DMS53 (cell line): Measurements from ENCODE around the gene LPCAT3.
"Not testable (repeated sequence)": the region's sequence is repeated elsewhere in the genome, so short reads cannot be mapped to it uniquely, and the experiment has no call there.

Source experiments
- DNase-seq: peaks from one replicate; lab custom pipeline; 2025; lab: John Stamatoyannopoulos, UW

The LPCAT3 gene

DNA sequence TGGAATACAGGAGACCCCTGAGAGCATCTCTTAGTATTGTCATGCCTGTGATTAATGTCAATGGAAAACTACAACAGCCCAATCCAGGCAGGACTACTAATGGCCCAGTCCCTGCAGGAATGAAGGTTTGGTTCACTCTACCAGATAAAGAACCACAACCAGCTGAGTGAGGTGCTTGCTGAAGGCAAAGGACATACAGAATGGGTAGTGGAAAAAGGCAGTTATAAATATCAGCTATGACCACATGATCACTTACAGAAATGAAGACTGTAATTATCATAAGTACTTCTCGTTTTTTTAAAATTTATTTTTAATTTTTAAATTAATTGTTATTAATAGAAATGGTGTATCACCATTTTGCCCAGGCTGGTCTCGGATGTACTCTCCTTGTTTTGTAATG is 17.2 kb upstream of the LPCAT3 start:
- no peak for DNase-seq

DNA sequence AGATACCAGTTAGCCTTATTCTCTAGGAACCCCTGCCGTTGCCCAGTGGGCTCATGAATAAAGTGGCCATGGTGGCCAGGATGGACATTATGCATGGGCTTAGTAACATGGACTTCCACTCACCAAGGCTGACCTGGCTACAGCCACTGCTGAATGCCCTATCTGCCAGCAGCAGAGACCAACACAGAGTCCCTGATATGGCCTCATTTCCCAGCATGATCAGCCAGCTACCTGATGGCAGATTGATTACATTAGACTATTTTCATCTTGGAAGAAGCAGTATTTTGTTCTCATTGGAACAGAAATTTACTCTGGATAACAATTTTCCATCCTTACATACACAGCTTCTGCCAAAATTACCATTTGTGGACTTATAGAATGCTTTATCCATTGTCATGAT is 16.2 kb upstream of the LPCAT3 start:
- no peak for DNase-seq

DNA sequence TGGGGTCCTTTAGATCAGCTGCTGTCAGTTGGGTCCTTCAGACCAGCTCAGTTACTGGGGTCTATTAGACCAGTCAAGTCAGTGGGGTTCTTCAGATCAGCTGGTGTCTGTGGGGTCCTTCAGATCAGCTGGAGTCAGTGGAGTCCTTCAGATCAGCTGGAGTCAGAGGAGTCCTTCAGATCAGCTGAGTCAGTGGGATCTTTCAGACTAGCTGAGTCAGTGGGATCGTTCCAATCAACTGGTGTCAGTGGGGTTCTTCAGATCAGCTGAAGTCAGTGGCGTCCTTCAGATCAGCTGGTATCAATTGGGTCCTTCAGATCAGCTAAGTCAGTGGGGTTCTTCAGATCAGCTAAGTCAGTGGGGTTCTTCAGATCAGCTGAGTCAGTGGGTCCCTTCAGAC is 14.7 kb upstream of the LPCAT3 start:
- peak; percentile 29 for DNase-seq

DNA sequence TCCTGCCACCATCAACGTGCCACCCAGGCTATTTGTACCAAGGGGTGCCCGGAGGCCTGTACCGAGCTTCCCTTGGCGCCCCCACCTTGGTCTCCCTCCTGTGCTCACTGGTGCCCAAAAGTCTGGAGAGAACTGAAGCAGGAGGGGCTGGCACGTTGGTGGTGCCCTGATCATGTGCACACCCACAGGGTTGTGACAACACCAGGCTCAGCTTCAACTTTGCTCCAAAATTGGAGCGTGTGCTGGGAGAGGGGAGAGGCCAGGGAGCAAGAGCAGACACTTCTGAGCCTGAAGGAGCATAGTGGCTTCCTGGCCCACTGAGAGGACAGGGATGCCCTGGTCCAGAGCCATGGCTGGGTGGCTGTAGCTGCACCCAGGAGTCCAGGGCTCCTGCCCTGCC is 13.0 kb upstream of the LPCAT3 start:
- no peak for DNase-seq

DNA sequence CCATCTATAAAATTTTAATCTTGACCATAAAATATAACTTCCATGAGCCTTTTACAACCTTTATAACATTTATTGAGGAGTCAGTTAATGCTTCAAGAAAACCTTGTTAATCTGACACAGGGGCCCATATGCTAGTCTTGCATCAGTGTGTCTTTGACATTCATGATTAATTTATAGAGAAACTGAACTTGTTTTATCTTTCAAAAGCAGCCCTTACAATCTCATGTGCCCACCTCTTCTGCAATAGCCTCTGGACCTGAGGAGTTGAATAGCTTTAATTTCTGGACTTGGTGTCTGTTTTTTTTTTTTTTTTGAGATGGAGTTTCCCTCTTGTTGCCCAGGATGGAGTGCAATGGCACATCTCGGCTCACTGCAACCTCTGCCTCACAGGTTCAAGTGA is 8.6 kb upstream of the LPCAT3 start:
- DNase-seq = no peak

DNA sequence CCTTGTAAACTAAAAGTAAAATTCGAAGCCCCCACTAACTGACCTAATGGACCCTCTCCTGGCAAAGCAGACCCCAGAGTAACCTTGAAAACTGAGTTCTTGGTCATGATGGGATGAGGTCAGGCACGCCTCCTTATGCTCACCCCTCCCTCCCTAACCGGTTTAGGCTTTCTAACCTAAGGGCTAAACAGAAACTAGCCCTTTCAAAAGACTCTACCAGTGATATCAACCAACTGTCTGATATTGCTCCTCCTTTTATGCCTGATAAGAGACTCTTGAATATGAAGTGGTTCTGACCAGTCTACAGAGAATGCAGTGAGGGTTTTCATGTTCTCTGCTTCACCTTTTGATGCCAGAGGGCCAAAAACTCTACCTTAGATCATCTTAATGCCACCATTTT is 4.8 kb upstream of the LPCAT3 start:
- peak; percentile 56 for DNase-seq

DNA sequence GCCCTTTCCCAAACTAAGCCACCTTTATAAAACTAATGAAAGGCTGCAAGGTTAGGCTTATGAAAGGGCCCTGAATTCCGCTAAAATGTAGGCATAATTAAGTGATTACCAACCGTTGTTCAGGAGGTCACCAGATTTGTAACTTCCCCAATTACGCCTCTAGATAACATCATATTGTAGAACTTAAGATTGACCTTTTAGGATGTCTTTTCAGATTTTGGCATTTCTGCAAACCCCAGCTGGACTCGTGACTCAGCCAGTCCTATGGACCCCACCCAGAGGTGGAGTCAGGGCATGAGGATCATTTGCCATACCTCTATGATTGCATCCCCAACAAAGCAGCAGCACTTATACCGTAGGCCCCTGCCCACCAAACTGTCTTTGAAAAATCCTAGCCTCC is 3.7 kb upstream of the LPCAT3 start:
- DNase-seq = no peak

DNA sequence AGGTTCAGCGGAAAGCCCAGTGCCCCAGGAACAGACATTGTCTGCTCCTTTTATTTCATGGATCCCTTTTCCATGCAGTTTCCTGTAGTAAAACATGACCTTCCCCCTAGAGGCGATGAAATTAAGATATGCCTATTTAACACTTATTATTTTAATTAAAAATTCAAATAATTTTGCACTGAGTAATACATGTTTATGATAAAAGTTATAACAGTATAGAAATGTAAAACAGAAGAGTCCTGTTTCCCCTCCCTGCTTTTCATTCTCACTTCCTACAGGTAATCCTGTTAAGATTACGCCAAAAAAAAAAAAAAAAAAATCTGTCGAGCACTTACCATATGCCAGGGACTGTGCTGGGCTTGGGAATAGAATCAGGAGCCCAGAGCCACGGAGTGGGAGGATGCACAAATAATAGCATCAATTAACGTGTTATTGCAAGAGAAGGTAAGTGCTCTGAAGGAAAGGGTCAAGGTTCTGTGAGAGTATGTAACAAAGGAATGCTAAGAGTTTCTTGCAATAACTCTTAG is 830 bp upstream of the LPCAT3 start:
- DNase-seq = peak; percentile 75

DNA sequence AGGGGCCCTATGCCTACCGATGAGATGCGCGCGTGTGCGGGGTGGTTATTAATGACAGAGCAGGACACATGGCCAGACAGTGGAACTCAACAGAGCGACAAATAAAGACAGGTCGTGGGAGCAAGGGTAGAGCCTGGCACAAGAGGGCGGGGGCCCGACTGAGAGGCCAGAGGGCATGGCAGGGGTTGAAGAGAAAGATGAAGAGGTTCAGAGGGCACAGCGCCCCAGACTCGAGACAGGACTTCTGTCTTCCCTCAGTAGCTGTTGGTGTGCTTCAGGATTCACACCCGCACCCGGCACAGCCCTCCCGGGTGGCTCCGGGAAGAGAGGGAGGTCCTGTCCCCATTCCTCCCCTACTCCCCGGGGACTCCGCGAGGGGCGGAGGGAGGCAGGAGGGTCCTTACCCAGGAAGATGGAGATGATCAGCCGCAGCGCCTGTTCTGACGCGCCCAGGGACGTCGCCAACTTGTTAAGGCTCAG is 366 bp downstream of the LPCAT3 start:
- DNase-seq = peak; percentile 89

DNA sequence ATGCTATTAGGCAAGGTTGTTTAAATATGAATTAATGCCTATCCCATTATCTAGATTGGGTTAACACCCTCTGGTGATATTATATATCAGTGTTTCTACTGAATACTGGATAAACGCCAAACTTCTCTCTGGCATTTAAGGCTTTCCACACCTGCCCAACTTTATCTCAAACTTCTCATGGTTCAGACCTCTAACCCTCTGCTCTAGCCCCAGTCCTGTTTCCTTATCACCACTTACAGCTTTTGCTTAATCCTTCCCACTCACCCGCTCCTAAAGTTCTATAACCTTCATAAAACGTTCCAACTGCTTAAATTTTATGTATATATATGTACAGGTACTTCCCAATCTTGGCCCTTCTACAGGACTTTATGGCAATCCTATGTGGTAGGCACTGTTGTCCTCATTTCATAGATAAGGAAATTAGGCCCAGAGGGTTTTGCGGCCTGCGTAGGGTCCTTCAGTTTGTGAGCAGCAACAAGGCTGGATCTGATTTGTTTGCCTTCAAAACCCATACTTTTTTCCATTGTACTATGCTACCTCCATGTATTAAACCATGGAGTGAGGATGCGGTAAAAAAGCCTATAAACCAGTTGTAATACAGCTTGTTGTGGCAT is 1.2 kb downstream of the LPCAT3 start:
- no peak for DNase-seq

DNA sequence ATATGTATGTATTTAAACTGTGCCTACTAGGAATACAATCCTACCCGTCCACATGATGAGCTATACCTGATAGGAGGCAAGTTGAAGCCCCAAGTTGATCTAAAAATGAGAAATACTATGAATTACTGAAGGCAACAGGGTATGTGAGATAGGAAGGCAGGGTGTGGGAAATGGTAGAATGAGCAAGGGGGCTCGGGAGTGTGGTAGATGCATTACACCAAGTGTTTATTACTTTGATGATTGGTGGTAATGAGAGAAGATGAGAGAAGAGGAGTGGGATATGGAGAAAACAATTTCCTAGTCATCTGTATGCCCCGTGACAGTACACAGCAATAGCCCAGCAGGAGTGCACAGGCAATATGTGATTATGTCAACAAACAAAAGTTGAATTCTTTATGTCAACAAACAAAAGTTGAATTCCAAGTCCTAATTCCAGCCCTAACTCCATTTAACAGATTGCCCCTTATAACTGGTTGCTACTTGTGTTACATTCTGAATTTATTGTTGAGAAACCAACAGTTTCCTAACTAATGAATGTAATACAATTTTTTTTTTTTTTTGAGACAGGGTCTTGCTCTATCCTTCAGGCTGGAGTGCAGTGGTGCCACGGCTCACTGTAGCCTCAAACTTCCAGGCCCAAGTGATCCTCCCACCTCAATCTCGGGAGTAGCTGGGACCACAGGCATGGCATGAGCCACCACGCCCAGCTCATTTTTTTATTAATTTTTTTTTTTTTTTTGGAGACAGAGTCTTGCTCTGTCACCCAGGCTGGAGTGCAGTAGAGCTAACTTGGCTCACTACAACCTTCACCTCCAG is 2.5 kb downstream of the LPCAT3 start:
- no peak for DNase-seq

DNA sequence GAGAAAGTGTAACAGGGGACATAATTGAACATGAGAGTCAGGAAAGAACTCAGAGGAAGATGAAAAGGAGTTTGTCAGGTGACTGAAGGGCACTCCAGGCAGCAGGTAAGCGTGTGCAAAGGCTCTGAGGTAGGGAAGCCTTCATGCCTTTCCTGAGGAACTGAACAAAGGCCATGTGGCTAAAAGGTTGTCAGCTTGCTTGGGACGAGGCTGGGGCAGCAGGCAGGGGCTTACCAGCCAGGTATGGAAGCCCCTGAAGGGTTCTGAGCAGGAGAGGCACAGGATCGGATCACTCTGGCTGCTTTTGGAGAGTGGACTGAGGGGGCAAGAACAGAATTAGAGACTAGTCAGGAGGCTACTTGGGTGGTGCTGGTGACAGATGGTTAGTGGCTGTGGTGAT is 5.2 kb downstream of the LPCAT3 start:
- no peak for DNase-seq

DNA sequence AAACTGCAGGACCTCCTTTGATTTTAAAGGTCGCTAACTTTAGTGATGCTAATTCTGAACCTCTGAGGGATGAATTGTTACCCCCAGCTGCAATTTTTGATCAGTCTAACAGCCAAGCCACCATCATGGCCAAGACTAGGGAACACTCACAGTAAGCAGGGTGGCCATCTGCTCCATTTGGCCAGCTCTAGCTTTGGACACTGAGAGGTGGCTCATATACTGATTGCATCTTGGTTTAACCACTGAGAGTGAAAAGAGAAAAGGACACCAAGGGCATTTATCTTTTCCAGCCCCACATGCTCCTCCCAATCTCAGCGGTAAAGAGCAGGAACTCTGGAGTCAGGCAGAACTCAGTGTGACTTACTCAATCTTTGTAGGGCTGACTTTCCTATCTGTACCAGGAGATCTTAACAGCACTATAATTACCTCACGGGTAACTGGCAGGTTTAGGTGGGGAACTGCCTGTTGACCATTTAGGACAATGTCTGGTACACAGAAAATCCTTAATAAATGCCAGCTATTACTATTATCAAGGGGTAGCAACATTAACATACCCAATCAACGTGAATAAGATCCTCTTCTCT is 6.2 kb downstream of the LPCAT3 start:
- no peak for DNase-seq

DNA sequence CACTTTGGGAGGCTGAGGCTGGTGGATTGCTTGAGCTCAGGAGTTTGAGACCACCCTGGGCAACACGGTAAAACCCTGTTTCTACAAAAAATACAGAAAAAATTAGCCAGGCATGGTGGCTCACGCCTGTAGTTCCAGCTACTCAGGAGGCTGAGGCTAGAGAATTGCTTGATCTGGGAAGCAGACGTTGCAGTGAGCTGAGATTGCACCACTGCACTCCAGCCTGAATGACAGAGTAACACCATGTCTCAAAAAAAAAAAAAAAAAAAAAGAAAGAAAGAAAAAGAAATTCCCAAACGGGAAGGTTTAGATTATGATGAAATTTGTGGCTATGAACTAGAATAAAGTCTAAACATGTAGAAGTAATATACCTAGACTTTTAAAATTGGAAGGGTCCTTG is 6.9 kb downstream of the LPCAT3 start:
- not testable (repeated sequence) for DNase-seq

DNA sequence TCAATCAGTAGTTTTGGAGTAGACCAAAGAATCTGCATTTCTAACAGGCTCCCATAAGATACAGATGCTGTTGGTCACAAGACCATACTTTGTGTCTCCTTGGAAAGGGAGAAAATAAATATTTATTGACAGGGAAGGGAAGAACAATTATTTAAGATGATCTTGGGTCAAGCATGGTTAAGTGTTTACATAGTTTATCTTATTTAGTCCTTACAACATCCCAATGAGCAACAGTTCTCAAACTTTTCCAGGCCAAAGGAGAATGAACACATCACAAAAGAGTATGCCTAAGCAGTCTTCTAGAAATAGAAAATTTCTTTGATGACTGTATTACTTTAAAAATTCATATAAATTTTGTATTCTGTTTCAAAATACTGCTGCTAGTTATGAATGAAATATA is 8.8 kb downstream of the LPCAT3 start:
- DNase-seq = no peak

DNA sequence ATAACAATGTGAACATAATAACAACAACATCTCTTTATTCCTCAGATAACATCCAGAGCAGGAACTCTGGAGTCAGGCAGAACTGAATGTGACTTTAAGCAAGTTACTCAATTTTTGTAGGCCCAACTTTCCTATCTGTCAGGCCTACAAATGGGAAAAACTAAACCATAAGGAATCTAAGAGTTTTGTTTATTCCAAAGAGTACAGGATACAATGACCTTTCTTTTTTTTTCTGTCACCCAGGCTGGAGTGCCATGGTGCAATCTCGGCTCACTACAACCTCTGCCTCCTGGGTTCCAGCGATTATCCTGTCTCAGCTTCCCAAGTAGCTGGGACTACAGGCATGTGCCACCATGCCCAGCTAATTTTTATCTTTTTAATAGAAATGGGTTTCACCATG is 9.4 kb downstream of the LPCAT3 start:
- DNase-seq = no peak

DNA sequence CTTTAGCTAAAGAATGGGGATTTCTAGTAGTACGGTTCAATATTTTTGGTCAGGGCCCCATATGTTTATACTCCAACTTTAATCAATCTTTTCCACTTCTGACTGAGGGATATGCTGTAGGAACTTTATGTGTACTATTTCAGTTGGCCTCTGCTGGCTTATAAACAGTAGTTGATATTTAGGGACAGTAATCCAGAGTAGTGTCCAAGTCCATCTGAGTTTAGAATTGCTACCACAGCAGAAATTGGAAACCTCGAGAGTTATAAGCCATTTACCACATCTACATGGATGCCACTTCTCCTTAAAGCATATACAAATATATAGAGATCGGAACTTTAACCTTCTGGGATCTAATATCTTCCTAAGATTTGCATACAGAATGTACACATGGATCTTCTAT is 11.6 kb downstream of the LPCAT3 start:
- no peak for DNase-seq

DNA sequence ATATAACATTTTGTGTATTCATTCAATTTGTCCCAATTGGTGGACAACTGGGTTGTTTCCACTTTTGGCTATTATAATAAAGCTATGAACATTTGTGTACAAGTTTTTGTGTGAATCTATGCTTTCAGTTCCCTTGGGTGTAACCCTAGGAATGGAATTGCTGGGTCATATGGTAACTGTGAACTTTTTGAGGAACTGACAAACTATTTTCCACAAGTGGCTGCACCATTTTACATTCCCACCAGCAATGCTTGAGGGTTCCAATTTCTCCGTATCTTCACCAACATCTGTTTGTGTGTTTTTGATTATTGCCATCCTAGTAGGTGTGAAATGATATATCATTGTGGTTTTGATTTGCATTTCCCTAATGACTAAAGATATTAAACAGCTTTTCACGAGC is 13.0 kb downstream of the LPCAT3 start:
- no peak for DNase-seq

DNA sequence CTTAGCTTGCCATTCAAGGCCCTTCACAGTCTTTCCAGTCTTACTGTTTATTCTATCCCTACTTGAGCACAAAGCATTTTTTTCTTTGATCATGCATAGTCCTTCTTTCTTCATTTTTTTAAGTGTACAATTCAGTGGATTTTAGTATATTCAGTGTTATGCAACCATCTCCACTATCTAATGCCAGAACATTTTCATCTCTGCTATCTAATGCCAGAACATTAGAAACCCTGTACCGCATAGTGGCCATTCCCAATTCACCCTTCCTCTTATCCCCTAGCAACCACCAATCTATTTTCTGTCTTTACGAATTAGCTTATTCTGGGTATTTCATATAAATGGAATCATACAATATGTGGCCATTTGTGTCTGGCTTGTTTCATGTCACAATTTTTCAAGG is 13.4 kb downstream of the LPCAT3 start:
- no peak for DNase-seq

DNA sequence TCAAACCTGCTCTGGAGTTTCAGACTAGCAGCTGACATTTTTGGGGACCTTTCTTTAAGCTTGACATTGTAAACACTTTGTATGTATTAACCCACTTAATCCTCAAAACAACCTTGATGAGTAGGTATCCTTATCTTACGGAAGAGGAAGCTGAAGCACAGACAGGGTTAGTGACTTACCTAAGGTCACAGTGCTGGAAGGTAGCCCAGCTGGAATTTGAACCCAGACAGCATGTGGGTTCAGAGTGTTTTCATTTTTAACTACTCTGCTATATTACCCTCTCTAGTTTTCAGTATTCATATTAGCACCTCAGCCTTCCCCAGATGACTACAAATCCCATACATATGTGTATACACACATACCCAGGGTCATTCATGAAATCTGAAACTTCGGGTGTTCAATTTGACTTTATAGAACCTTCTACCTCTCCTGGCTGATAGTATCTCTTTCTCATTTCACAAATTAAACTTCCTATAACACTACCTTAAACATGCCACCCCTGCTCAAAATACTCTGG is 13.9 kb downstream of the LPCAT3 start:
- DNase-seq = no peak

DNA sequence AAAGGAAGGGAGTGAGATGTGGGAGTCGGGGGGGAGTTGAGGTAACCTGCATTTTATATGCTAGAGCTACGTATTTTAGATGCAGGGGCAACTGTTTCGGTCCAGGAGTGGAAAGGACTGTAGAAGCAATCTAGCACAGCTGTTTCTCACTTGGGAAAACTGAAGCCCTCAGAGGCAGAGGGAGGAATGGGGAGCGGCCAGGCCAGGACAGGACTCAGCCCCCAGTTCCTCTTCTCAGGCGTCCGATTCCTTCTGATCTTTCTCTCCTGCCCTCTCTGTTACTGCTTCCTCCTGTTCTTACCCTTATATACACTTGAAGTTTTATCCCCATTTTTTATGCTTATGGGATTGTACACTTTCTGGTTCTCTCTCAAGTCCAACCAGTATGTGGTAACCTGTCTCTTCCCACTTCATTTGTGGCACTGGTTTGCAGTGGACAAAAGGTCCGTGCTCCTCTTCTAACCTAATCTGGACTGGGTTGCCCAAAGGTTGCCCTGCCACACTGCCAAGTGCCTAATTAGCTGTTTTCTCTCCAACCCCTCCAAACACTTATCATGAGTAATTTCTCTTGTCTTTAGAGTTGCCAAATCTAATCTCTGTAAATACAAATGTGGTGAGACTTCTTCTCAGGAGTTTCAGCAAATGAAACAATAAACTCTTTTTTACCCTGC is 16.2 kb downstream of the LPCAT3 start:
- no peak for DNase-seq

DNA sequence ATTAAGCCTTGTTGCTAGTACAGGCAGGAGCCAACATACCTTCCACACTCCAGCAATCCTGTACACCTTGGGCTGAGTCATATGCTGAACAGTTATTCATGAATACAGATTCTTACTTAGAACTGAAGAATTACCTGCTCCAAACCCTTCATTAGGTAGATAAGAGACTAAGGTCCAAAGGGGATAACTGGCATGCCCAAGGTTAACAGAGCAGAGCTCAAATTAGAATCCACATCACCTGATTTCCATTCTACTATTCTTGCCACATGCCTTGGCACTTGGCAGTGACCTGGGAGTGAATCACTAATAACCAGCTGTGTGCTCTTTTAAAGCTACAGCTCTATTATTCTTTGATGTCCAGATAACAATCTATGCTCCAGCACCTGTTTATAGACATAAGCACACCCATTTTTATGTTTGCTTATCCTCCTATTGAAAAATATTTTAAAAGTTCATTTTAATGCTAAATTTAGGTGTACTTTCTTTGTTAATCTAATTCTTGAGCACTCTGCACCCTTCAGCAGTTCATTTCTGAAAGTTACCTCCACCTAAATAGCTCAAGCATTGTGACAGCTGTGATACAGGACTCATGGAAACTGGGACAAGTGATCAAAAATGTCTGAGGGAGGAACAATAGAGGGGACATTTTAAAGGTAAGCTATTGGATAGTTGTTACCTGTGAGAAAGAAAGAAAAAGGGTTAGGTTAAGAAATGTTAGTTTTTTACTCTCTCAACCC is 19.4 kb downstream of the LPCAT3 start:
- DNase-seq = peak; percentile 33
